Activated CD4-positive, CD25-positive, alpha-beta regulatory T cell treated with anti-CD3 and anti-CD28 coated beads, Interleukin-2, amount 50 U/mL, for 16 hours (primary cell): ENCODE results near the gene HCRTR2.
"Not testable (repeated sequence)": the region's sequence is repeated elsewhere in the genome, so short reads cannot be mapped to it uniquely, and the experiment has no call there.

Experiments used
- DNase-seq: peaks from one replicate; pipeline ENCODE4 v3.0.0-alpha.2; 2020; ENCODE audit warnings: low read depth, low spot score

The HCRTR2 gene

DNA sequence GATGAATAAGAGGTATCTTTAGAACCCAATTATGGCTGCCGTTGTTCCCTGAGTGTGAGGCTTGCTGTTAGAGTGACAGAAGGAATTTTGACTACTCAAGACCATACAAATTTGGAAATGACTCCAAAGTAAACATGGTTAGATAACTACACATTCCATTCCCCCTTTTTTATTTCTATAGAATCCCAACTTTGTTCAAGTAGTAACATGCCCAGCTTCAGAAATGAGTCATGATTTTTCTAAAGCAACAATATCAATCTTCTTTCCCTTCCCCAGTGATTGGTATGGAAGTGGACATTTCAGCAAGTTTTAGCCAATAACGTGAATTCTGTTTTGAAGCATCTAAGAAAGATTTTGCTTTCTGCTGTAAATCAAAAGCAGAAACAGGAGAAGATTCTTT lies 37.8 kb downstream of the HCRTR2 start:
- DNase-seq: no peak

- DNase-seq: no peak
Measured at GRCh38 chr6:55220961-55221360, 46.6 kb downstream of the HCRTR2 start.

DNA sequence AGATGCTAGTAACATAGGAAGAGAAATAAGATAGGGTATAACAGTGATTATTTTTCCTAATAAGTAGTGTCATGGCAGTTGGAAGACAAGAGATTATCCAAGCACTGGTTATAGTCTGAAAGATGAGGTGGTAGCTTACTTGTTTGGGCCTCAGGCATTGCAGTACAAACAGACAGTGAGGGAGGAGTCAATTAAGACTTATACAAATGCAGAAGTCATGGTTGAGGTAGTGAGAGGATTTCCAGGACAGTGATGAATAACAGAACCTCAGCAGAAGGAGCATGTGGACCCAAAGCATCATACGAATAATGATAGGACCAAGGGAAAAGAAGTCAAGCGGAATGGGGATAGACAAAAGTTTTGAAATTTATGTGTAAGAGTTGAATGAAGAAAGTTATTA lies 53.5 kb downstream of the HCRTR2 start:
- DNase-seq: no peak

GRCh38 chr6:55239099-55239498 lies 64.8 kb downstream of the HCRTR2 start:
- DNase-seq: no peak

- not testable (repeated sequence) for DNase-seq
Measured at GRCh38 chr6:55240975-55241605, 66.8 kb downstream of the HCRTR2 start.

- DNase-seq: no peak
Measured at GRCh38 chr6:55250400-55250799, 76.1 kb downstream of the HCRTR2 start.

DNA sequence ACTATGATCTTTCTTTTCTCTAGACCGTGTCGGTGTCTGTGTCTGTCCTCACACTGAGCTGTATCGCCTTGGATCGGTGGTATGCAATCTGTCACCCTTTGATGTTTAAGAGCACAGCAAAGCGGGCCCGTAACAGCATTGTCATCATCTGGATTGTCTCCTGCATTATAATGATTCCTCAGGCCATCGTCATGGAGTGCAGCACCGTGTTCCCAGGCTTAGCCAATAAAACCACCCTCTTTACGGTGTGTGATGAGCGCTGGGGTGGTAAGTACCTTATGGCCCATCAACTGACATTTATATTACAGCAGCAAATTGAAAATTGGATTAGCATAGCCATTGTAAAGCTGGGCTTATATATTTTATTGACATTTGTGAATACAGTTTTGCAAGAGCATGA lies 80.8 kb downstream of the HCRTR2 start:
- DNase-seq: no peak

GRCh38 chr6:55260181-55260580 lies 85.9 kb downstream of the HCRTR2 start:
- DNase-seq: no peak

- no peak for DNase-seq
Measured at GRCh38 chr6:55265409-55266114, 91.2 kb downstream of the HCRTR2 start.

DNA sequence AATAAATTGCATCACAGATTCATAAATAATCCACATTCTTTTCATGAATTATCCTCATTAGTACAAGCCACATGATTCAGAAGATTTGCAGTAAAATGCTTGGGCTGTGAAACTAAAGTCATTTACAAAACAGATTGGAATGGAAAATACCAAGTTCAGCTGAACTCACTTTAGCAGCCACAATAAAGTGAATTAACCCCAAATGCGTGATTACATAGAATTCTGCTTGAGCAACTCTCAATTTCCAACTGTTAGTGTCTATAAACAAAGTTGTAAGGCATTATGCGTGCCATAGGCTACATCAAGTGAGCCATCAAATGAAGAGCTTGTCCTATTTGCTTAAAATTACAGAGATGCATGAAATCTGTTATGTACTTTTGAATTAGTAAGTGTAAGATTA lies 92.6 kb downstream of the HCRTR2 start:
- no peak for DNase-seq

DNA sequence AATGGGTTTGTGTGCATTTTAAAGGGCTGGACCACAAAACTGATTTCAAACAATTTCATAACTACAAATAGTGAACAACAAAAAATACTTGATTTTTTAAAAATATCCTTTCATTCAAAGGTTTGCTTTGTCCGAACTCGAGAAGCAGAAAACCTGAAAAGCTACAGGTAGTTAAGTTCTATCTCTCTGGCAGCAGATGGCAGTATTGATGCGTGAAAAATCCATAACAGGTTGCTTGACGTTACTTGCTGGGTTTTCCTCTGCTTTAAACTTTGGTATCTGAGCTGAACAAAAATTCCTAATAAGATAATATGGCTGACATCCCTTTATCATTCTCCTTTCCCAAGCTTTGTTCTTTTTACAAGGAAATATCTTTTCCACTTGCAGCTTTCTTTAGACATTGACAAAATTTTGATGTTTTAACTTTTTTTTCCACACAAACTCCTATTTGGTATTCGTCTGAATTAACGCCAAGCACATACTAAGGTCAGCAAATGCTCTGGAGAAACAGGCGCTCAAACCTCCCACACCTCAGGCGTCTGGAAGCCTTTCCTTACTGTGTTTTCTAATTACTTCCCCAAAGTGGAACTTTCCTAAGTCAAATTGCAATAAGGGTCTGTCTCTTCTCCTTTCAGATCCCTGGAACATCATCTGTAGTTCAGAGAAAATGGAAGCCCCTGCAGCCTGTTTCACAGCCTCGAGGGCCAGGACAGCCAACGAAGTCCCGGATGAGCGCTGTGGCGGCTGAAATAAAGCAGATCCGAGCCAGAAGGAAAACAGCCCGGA lies 102.6 kb downstream of the HCRTR2 start:
- no peak for DNase-seq

GRCh38 chr6:55277646-55278045 lies 103.3 kb downstream of the HCRTR2 start:
- DNase-seq: no peak

DNA sequence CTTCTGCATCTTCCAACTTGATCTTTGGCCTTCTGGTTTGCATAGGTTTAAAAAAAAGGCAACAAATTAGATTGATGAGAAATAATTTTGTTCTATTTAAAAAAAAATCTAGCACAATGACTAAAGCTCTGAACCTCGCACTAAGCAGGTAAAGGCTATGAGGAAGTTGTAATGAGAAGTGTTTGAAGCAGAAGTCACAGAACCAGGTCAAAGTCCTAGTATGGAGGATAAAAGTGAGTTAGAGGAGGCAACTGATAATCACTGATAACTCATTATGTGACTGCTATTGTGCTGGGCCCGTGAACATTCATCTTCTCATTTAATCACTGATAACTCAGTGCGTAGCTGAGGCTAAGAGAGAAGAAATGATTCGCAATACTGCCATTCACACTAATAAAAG lies 106.9 kb downstream of the HCRTR2 start:
- DNase-seq: no peak

- DNase-seq: no peak
Measured at GRCh38 chr6:55282115-55282514, 107.8 kb downstream of the HCRTR2 start.

DNA sequence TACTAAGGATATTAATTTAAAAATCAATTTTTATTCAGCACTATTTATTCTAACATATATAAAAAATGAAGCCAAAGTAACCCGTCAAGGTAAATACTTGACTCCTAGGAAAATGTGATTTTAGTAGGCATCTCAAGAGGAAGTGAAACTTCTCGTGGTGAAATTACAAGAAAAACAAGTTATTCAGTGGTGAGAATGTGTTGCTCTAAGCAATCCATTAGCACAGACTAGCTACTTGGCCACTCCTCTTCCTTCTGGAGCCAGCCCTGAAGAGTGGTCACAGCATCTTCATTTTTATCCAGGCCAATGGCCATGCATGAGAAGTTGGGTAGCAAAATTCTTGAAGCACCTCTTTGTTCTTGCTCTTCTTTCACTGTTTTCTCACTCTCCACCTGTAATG lies 112.5 kb downstream of the HCRTR2 start:
- DNase-seq: no peak

GRCh38 chr6:55290736-55291135 lies 116.4 kb downstream of the HCRTR2 start:
- no peak for DNase-seq

- no peak for DNase-seq
Measured at GRCh38 chr6:55293116-55293515, 118.8 kb downstream of the HCRTR2 start.

DNA sequence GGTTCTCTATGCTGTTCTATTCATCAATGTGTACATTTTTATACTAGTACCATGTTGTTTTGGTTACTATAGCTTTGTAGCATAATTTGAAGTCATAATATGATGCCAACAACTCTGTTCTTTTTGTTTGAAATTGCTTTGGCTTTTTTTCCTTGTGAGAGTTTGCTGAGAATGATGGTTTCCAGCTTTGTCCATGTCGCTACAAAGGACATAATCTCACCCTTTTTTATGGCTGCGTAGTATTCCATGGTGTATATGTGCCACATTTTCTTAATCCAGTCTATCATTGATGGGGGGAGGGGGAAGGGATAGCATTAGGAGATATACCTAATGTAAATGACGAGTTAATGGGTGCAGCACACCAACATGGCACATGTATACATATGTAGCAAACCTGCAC lies 122.9 kb downstream of the HCRTR2 start:
- not testable (repeated sequence) for DNase-seq

- no peak for DNase-seq
Measured at GRCh38 chr6:55299286-55299985, 125.1 kb downstream of the HCRTR2 start.

GRCh38 chr6:55304747-55305146 lies 130.4 kb downstream of the HCRTR2 start:
- no peak for DNase-seq

- no peak for DNase-seq
Measured at GRCh38 chr6:55319961-55320695, 145.8 kb downstream of the HCRTR2 start.
